Kidney (tissue), 14 donors: ENCODE data around the gene ARHGEF38. TPM values are rescaled to one million over a fixed set of nuclear protein-coding genes. Genes with fewer than 3 reads are reported as not detected.

Experiments used
- DNase-seq, 5 donors: peaks; one replicate each; pipeline ENCODE4 v3.0.0-alpha.2; 2013 to 2020
- FAIRE-seq: peaks from 2 replicates; lab custom pipeline; 2012; peaks lifted over from hg19 to GRCh38; lab: Jason Lieb, UNC
- H3K27ac ChIP-seq, 2 donors: one replicate each; pipeline ENCODE4 v1.7.0; 2013; ENCODE audit warnings: low read depth in 2 of 2, low read length in 2 of 2, inconsistent platforms in 1 of 2
- H3K27me3 ChIP-seq: one replicate; pipeline ENCODE4 v1.7.1; 2013; ENCODE audit warnings: low read length, inconsistent platforms; ENCODE audit not compliant: control insufficient read depth, insufficient read depth
- H3K36me3 ChIP-seq, 3 donors: one replicate each; pipeline versions ENCODE4 v1.7.0 to v1.7.1; 2013; ENCODE audit warnings: low read length in 3 of 3, control low read depth in 1 of 3, inconsistent platforms in 1 of 3; ENCODE audit not compliant: insufficient read depth in 3 of 3, control insufficient read depth in 2 of 3
- H3K4me1 ChIP-seq, 3 donors: one replicate each; pipeline versions ENCODE4 v1.7.0 to v1.7.1; 2013; ENCODE audit warnings: low read length in 3 of 3, inconsistent platforms in 1 of 3, low read depth in 1 of 3; ENCODE audit not compliant: control insufficient read depth in 2 of 3, insufficient read depth in 2 of 3
- H3K4me3 ChIP-seq, 3 donors: one replicate each; pipeline versions ENCODE4 v1.7.0 to v1.8.1; 2013; ENCODE audit warnings: low read length in 3 of 3, control low read depth in 1 of 3, inconsistent platforms in 1 of 3
- H3K9ac ChIP-seq, 3 donors: one replicate each; pipeline versions ENCODE4 v1.7.0 to v1.7.1; 2013; ENCODE audit warnings: low read length in 3 of 3, control low read depth in 1 of 3, inconsistent platforms in 1 of 3
- H3K9me3 ChIP-seq, 3 donors: one replicate each; pipeline versions ENCODE4 v1.7.0 to v1.7.1; 2013; ENCODE audit warnings: low read length in 3 of 3, control low read depth in 1 of 3, inconsistent platforms in 1 of 3; ENCODE audit not compliant: control insufficient read depth in 2 of 3, insufficient read depth in 1 of 3
- CTCF ChIP-seq: IDR thresholded peaks from 3 replicates; pipeline ENCODE4 v1.5.1; 2012; ENCODE audit warnings: mild to moderate bottlenecking, moderate library complexity, borderline replicate concordance; ENCODE audit not compliant: insufficient read depth; ENCODE audit errors: extremely low read depth
- intact Hi-C: fragments of 100-400 bp; cut with DNase I; formaldehyde crosslinking; loops from one replicate; pipeline ENCODE4 v1.11.1; 2022
- polyA plus RNA-seq: library from polyadenylated mRNA; stranded (reverse); fragments of 350-450 nt; fragmentation: Illumina TruSeq; extraction: RNeasy Lipid Tissue Mini Kit (QIAGEN cat#74804); gene quantifications from one replicate; pipeline ENCODE4 v1.2.3, GENCODE V29; 2014; ENCODE audit warnings: low read depth, low replicate concordance; ENCODE audit not compliant: insufficient read depth
- total RNA-seq: library from RNA; stranded (reverse); fragmentation: NEBNext Ultra II Directional; extraction: Animal tissue kit (Norgen Biotek cat#: 25700); gene quantifications from one replicate; pipeline ENCODE4 v1.2.1, GENCODE V29; 2021
- donor health status: control.
- donor health status: control.
- donor health status: control.
- donor health status: control.
- donor health status: control.
- donor health status: DM: yes; HTN: yes; CAD: no.
- donor health status: Normal renal cell carcinoma (clear cell type).

Gene ARHGEF38
- total and polyA plus RNA-seq, 2 donors from 2014 or later: 1.5 to 41.1 TPM

GRCh38 chr4:105509291-105509690 is 43.1 kb upstream of the ARHGEF38 start:
- no peak overlapping the region for H3K9ac ChIP-seq
- H3K27ac ChIP-seq: no peak overlapping the region
- TF ChIP-seq CTCF: no peak
- H3K4me1 ChIP-seq: no peaks in the 10 kb centered on the region
- no peaks in the 10 kb centered on the region for H3K9me3 ChIP-seq
- FAIRE-seq: no peak
- DNase-seq: no peak
- no peaks in the 10 kb centered on the region for H3K36me3 ChIP-seq
- intact Hi-C loops: no loop called here
- H3K27me3 ChIP-seq: no peaks in the 10 kb centered on the region
- H3K4me3 ChIP-seq: no peak overlapping the region

DNA sequence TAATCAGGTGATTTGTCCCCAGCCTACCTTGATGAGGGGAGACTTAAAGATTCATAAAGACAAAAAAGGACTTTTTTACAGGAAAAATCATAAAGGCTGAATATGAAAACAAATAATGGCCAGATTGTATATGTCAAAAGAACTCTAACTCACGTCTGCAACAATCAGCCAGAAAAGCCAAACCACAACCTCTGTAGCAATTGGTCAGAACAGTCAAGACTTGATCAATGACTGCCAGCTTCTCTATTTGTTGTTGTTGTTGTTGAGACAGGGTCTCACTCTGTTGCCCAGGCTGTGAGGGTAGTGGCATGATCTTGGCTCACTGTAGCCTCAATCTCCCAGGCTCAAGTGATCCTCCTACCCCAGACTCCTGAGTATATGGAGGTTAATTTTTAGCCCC is 42.7 kb upstream of the ARHGEF38 start:
- DNase-seq (no peak), FAIRE-seq (no peak)
- Histone ChIP-seq H3K9me3 (no peaks in the 10 kb centered on the region), H3K4me1 (no peaks in the 10 kb centered on the region), H3K4me3 (no peak overlapping the region), H3K27me3 (no peaks in the 10 kb centered on the region), H3K27ac (no peak overlapping the region), H3K36me3 (no peaks in the 10 kb centered on the region), H3K9ac (no peak overlapping the region)
- no peak for TF ChIP-seq CTCF
- intact Hi-C loops: no loop called here

DNA sequence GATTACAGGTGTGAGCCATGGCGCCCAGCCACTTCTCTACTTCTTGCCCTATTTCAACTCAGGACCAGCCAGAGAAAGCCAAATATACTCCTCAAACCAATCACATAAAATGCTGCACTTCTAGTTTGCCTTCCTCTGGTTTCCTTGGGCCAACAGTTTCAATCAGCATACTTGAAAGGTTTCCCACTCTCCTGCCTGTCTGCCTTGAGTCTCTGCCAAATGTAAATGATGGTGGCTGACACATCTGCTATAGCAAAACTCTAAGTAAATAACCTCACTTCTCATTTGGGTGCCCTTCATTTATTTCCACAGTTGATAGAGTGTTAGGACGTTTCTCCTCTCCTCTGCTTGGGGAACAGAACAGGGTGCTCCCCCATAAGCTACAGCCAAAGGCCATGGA is 42.2 kb upstream of the ARHGEF38 start:
- no peak for TF ChIP-seq CTCF
- Histone ChIP-seq H3K4me3 (no peak overlapping the region), H3K4me1 (no peaks in the 10 kb centered on the region), H3K9ac (no peak overlapping the region), H3K9me3 (no peaks in the 10 kb centered on the region), H3K27ac (no peak overlapping the region), H3K36me3 (no peaks in the 10 kb centered on the region), H3K27me3 (no peaks in the 10 kb centered on the region)
- FAIRE-seq: no peak
- no peak for DNase-seq
- intact Hi-C loops: no loop called here
